ENCODE results near the gene DPM2.

DPM2 gene

DNA sequence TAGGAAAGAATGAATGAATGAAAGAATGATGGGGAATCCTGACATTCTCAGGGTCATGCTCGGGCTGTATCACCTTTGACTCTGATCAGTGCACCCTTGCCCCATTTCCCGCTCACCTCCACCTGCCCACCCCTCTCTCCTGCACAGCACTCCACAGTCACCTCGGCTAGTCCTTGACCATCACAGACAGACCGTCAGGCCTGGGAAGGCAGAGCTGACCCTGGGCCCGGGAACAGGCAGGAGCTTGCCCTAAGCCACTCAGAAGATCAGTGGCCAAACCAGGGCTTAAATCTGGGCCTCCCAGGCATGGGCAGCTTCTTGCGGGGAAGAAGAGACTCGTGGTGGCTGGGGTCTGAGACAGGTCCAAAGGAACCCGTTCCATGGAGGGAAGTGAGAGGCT, 41.8 kb downstream of the DPM2 start:
- no peak for DNase-seq

GRCh38 chr9:127893392-127893791, 44.3 kb downstream of the DPM2 start:
- DNase-seq: no peak

DNA sequence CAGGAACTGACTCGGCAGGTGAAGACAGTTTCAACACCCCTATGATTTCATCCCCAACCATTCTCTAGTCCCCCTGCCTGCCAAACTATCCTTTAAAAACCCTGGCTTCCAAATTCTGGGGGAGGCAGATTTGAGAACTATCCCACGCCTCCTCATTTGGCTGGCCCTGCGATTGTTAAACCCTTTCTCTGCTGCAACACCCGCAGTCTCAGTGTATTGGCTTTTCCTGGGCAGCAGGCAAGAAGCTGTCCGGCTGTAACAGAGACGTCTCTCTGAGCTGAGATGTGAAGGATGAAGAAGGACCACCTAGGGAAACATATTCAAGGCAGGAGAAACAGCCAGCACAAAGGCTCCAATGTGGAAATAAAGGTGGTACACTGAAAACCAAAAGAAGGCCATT, 44.8 kb downstream of the DPM2 start:
- no peak for DNase-seq

DNA sequence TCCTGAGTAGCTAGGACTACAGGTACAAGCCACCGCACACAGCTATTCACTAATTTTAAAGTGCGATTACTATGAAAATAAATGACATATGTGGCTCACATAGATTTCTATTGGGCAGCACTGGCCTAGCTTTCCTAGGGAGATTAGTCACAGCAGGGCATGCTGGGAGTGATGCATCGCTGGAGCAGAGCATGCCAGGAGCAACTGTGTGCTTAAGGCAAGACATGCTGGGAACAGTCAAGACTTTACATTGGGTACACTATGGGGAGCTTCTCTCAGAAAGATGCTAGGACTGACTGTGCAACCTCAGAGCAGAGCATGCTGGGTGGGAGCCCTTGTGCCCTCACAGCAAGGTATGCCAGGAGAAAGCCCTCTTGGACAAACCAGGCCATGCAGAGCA, 47.6 kb downstream of the DPM2 start:
- no peak for DNase-seq

- DNase-seq: no peak
Measured at GRCh38 chr9:127887792-127888191, 49.9 kb downstream of the DPM2 start.

DNA sequence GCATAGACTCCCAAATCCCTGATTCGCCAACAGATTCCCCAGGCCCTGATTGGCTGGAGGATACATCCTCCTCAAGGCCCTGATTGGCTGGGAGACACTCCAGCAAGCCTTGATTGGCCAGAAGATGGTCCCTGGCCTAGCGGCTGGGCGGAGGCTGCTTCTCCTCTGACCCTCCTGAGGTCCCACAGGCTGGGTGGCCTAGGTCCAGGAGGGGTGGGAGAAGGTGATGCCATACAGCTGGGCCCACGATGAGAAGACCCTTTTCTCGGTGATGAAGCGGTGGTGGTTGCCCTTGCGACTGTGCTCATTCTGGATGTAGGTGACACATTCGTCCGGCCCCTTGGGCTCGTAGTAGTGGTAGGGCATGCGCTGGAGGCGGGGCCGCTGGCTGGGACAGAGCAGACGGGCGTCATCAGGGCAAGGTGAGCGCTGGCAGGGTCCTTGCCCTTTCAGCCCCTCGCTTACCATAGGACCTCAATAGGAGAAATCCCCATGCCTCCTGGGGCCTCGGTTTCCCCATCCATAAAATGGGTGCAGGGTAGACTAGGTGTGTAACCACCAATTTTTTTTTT, 51.2 kb downstream of the DPM2 start:
- DNase-seq: no peak

DNA sequence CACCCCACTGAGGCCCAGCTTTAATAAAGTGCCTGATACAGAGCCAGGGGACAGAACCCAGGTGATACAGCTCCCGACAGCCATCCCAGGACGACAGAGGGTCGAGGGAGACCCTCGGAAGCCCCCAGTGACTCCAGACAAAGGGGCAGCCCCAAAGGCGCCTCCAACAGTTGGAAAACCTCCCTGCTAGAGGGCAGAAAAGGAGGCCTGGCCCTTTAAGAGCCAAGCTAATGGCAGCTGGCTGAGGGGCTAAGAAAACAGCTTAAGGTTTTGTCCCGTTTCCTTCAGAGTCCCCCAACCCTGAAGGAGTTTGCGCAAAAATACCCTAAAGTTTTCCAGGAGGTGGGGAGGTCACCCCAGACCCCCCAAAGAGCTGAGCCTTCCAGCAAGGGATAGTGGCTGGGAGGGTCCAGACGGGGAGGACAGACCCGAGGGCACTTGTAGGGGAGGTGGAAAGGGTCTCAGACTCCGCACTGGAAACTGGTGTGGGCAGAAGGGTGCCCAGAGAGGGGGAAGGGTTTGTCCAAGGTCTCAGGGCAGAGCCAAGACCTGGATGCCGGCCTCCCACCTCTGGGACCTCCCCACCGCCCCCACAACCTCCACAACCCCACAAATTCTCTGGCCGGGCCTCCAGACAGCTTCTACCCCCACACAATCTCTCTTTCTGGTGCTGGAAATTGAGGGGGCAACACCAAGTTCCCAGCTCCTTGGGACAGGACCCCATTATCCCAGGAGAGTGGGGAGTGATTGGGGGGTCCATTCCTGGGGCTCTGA, 52.0 kb downstream of the DPM2 start:
- DNase-seq: no peak
